ENCODE measurements around the gene LANCL2.
"Not testable (repeated sequence)": the region's sequence is repeated elsewhere in the genome, so short reads cannot be mapped to it uniquely, and the experiment has no call there.

LANCL2 gene

DNA sequence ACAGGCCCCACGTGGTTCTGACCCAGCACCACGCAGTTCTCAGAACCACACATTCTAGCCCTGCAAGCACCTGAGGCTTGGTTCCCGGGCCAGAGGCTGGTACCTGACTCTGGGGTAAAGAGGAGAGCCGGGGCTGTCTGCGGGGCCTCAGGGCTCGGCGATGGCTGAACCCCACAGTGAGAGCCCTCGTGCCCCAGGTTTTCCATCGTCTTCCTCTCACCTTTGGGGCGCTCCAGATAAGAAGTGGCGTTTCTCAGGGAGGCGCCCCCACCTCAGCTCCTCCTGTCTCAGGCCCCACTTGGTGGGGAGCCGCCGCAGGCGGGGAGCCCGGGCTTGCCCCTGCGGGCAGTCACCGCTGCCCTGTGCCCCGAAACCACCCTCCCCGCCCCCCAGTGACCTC is 2.2 kb upstream of the LANCL2 start:
- no peak for DNase-seq

DNA sequence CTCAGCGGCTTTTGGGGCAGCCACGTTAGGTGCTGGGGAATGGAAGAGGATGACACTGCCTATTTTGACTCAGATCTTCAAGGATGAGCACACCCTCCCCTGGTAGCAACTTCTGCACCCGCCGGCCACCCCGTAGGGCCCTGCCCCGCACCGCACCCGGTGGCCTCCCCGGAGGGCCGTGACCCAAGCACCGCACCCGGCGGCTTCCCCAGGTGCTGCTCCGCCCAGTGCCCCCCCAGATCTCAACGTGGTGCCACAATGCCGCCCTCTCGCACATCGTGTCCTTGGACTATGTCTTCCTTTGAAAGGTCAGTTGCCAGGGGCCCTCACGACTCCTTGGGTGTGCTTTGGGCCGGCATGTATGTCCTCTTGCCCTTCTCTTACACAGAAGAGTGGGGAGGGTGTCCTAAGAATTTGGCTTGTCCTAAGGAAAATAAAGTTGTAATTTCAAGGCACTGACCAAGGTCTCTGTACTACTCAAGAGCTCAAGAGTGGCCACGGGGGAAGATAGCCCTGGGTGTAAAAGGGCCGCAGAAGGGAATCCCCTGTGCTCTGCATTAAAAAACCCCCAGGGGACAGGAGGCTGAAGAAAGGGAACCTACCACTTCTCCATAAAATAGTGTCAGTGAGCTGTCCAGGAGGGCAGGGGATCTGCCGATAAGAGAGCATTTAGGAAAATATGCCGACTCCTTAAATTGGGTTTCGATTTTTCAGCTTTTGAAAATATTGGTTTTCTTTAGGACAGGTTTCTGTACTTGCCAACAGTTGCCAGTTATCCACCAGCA is 1.6 kb upstream of the LANCL2 start:
- DNase-seq = no peak

GRCh38 chr7:55365675-55366460 is 731 bp downstream of the LANCL2 start:
- peak; percentile 84 to 94 (median 89) for DNase-seq

- no peak for DNase-seq
These were observed 1.4 kb downstream of the LANCL2 start for GRCh38 chr7:55366461-55367070.

DNA sequence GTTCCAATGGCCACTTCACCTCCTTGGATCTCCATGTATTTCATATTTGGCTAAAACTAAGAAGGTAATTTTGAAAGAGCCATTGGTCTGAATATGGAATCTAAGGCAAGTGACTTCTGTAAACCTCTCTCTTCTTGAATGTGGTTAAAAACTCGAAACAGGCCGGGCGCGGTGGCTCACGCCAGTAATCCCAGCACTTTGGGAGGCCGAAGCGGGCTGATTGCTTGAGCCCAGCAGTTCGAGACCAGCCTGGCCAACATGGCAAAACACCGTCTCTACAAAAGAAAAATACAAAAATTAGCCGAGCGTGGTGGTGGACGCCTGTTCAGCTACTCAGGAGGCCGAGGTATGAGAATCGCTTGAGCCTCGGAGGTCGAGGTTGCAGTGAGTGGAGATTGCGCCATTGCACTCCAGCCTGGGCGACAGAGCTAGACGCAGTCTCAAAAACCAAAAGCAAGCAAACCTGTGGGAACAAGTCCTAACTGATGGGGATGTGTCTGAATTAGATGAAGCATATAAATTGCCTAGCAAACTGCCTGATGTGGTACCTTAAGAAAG is 2.2 kb downstream of the LANCL2 start:
- no peak for DNase-seq

DNA sequence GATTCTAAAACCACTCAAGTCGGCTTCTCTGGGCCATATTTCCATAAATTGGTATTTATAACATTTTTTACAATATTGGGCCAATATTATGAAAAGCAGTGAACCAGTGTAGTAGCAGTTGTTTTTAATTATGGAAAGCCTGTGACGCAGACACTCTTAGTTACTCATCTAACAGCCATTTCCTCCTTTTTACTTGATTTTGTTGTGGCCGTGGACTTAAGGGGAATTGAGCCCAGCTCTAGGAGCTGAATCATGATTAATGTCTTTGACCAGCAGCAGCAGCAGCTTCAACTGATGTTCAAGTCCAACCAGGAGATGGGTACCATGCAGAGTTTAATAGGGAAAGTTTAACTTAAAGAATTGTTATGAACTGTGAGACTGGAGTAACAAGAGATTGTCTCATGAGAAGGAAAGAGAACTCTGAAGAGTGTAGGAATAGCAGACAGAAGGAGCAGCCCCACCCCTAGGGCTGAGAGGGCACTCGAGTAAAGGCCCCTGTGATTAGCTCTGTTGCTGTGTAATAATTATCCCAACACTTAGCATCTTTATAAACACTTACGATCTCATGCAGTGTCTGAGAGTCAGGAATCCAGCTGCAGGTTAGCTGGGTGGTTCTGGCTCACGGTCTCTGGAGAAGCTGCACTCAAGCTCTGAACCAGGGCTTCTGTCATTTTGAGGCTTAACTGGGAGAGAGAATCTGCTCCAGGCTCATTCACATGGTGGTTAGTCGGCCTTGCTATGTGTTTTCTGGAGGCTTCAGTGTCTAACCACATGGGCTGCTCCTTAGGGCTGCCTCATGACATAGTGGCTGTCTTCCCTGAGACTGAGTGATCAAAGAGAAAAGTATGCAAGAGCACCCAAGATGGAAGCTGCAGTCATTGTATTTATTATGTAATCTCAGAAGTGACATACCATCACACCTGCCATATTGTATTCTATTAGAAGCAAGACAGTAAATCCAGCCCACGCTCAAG is 4.6 kb downstream of the LANCL2 start:
- DNase-seq = no peak

GRCh38 chr7:55374213-55374612 is 9.1 kb downstream of the LANCL2 start:
- DNase-seq = no peak

DNA sequence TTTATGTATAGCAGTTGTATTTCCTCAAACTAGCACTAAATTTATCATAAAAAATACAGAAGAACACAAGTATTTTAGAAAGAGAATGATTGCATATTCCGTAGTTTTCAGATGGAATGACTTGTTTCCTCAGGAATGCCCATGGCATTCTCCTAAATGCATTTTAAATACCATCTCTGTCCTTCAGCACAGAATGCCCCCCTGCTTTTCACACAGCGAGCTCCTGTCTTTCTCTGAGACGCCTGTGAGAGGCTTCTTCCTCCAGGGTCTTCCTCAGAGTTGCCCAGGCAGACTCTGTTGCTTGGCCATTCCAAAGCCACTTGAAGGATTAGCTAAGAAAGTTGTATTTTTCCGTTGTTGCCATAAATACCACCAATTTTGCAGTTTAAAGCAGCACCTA is 10.1 kb downstream of the LANCL2 start:
- DNase-seq = no peak

DNA sequence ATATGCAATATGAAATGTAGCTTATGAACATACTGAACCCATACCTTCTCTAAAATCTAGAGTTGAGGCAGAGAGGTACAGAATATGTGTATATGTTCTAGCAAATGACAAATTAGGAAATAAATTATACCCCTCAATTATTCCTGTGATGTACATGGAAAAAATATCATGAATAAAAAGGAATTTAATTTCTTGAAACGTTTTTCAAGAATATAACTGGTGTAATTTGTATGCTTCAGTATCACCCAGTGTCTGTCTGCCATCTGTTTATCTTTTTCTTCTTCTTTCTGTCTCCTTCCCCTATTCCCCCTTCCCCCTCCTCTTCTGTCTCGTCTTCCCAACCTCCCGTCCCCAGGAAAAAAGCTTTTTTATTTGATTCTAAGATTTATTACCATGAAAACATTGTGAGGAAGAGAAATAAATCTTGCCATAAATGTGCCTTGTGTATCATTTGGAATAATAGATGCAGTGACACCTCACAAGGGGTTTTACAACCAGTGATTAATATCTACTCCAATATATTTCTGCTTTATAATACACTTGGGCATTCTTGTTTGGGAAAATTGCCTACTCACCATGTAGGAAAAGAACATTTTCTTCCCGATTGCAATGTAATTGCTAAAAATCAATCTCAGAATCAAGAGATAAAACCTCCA is 12.2 kb downstream of the LANCL2 start:
- no peak for DNase-seq

GRCh38 chr7:55379285-55379684 is 14.1 kb downstream of the LANCL2 start:
- DNase-seq = no peak

GRCh38 chr7:55381189-55381588 is 16.1 kb downstream of the LANCL2 start:
- DNase-seq = no peak

GRCh38 chr7:55381696-55382095 is 16.6 kb downstream of the LANCL2 start:
- no peak for DNase-seq

GRCh38 chr7:55382251-55382650 is 17.1 kb downstream of the LANCL2 start:
- DNase-seq = no peak

DNA sequence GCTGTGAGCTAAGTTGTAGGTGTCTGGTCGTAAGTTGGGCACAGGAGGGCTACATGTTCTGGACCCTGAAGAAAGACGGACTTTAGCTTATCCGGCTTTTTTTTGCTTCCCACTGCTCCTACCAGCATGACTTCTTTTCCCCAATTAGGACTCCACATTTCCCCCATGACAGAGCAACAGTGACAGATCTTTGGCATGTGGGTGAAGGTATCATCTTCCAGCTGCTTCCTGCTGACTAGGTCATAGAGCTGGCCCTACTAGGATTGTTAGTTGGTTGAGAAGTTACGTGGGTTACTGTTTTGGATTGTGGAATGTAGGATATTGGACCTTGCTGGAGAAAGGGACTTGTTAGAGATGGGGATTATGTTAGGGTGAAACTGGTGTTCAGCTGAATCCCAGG is 21.4 kb downstream of the LANCL2 start:
- no peak for DNase-seq

DNA sequence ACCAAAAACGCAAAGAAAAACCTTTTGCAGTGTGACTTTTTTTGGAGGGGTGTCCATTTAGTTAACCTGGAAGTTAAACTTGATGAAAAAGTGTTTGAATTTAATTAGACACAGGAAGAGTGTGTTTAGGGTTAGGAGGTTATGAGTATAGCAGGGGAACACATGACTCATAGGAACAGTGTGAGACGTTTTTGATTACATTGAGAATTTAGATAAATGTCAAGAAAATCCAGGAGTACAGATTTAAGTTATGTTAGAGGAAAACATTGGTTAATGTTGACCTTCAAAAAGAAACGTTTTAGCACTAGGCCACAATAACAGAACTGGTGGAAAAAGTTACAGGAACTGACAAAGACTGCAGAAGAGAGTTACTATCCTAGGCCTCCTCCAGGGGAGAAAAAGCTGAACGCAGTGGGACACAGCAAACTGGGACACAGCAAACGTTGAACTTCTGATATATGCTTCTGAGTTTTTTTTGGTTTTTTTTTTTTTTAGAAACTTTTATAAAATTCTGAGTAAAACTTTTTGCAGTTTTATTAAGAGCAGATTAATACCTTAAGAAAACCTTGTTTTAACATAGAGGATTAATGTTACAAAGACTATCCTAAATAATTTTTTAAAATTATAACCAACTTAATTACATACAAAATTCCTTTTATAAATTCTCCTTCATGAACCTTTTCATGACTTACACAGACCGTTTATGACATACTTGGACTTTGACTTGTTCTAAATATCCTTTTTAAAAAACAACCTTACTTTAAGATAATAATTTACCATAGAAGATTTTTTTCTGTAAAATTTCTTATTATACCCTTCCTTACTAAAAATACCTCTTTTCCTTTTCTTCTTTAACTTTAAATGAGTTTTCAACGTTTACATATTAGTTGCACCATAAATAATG is 22.2 kb downstream of the LANCL2 start:
- no peak for DNase-seq

DNA sequence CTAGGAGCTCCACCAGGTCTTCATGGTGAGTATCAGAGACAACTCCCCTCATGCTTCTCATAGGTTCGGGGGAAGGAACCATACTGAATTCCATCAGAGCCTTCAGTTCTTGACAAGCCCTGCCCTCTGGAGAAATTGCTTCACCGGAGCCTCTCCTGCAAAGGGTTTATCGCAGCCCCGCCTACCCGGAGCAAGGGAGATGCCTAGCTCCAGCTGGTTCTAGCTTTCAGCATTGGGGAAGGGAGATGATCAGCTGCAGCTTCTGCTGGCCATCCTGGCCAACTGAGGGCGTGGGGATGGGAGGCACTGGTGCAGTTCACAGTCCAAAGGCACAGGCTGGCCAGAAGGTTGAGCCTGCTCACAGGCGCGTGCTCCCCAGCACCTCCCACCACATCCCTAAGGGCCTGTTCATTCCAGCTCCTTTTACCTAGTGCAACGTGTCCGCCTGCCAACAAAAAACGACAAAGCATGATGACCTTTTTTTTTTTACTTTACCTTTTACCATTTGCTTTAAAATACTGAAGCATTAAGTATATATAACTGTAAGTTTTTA is 31.2 kb downstream of the LANCL2 start:
- DNase-seq = no peak

DNA sequence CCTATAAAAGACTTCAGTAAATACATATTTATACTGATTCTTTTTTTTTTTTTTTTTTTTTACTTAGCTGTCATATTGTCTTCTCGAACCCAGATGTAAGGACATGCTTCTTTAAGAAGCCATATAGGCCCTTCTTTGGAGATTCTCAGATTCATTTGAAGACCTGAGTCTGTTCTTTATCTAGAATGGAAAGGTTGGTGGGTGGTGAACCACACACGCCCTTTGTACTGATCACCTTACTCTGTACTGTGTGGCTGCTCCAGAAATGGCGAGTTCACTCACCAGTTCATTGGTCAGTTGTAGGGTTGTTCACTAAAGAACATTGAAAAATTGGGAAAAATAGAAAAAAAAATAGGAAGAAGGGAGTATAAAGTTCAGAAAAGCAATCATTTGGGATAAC is 32.5 kb downstream of the LANCL2 start:
- DNase-seq = no peak

- no peak for DNase-seq
These were observed 35.1 kb downstream of the LANCL2 start for GRCh38 chr7:55400191-55400590.

- DNase-seq = not testable (repeated sequence)
These were observed 37.4 kb downstream of the LANCL2 start for GRCh38 chr7:55402506-55402905.

- DNase-seq = no peak
These were observed 40.9 kb downstream of the LANCL2 start for GRCh38 chr7:55405856-55406541.

Measured in activated CD4-positive, CD25-positive, alpha-beta regulatory T cell (primary cell).